A673 (cell line): ENCODE data around the gene BCAS4. TPM values are rescaled to one million over a fixed set of nuclear protein-coding genes. Genes with fewer than 3 reads are reported as not detected.

Experiments used
- BruUV-seq: library from RNA; stranded (reverse); fragments of 400-500 nt; replicated peaks from 2 replicates; lab custom pipeline; 2021; lab: Mats Ljungman, UMichigan
- CTCF ChIA-PET: fragments of 300-600 bp; sonication (Branson Sonifier 250); formaldehyde crosslinking; loops from one replicate; lab custom pipeline; 2022; ENCODE audit warnings: antibody characterized with exemption; lab: Charles Lee
- POLR2A ChIA-PET: fragments of 300-600 bp; sonication (Branson Sonifier 250); formaldehyde crosslinking; loops from one replicate; lab custom pipeline; 2022; ENCODE audit warnings: antibody characterized with exemption; ENCODE audit not compliant: low non-redundant PET; lab: Charles Lee
- DNase-seq: peaks from one replicate; pipeline ENCODE4 v3.0.0-alpha.2; 2015; ENCODE audit warnings: low spot score
- H3K27ac ChIP-seq: fragments of 200-600 bp; sonication (generic); 2 replicates; pipeline ENCODE4 v1.5.1; 2016; ENCODE audit warnings: mixed run types, low read depth, mild to moderate bottlenecking, mixed read lengths, antibody characterized with exemption, low read length; ENCODE audit not compliant: poor library complexity, severe bottlenecking
- H3K27me3 ChIP-seq: fragments of 200-600 bp; sonication (generic); replicated peaks from 2 replicates; pipeline ENCODE4 v1.6.1; 2017; ENCODE audit warnings: mixed run types, low read depth, mild to moderate bottlenecking, mixed read lengths, antibody characterized with exemption, low read length; ENCODE audit not compliant: insufficient read depth, poor library complexity
- H3K36me3 ChIP-seq: fragments of 200-600 bp; sonication (generic); 2 replicates; pipeline ENCODE4 v1.6.1; 2016; ENCODE audit warnings: mixed run types, mild to moderate bottlenecking, mixed read lengths, antibody characterized with exemption, low read length; ENCODE audit not compliant: insufficient read depth, poor library complexity, severe bottlenecking
- H3K4me1 ChIP-seq: fragments of 200-600 bp; sonication (generic); 2 replicates; pipeline ENCODE4 v1.6.1; 2017; ENCODE audit warnings: mixed run types, mild to moderate bottlenecking, mixed read lengths, antibody characterized with exemption, low read length; ENCODE audit not compliant: insufficient read depth, poor library complexity, severe bottlenecking
- H3K4me3 ChIP-seq: fragments of 200-600 bp; sonication (generic); 2 replicates; pipeline ENCODE4 v1.5.1; 2016; ENCODE audit warnings: low read depth, mixed run types, mild to moderate bottlenecking, mixed read lengths, low read length; ENCODE audit not compliant: poor library complexity, severe bottlenecking
- H3K9me3 ChIP-seq: fragments of 200-600 bp; sonication (generic); 2 replicates; pipeline ENCODE4 v1.6.1; 2016; ENCODE audit warnings: mixed run types, low read depth, mild to moderate bottlenecking, mixed read lengths, antibody characterized with exemption, low read length; ENCODE audit not compliant: poor library complexity, severe bottlenecking
- EZH2 ChIP-seq: fragments of 200-600 bp; sonication (generic); IDR thresholded peaks from 2 replicates; pipeline ENCODE4 v1.6.1; 2017; ENCODE audit warnings: borderline replicate concordance, low read depth, mild to moderate bottlenecking, mixed read lengths, antibody characterized with exemption, low read length; ENCODE audit not compliant: poor library complexity, severe bottlenecking
- intact Hi-C: fragments of 100-400 bp; cut with micrococcal nuclease; formaldehyde crosslinking; loops from one replicate; pipeline ENCODE4 v1.10.0; 2022; ENCODE audit not compliant: unreplicated experiment
- total RNA-seq: library from RNA; stranded (reverse); gene quantifications from 2 replicates; pipeline ENCODE4 v1.2.3, GENCODE V29; 2021
- TF ChIP-seq, protein P1 (sequence below): fragments of 300-800, 200-600 bp; sonication (generic); conservative IDR thresholded peaks from 2 replicates; pipeline ENCODE4 v1.5.1; 2017; ENCODE audit warnings: low read depth, mild to moderate bottlenecking, antibody characterized with exemption, low read length, moderate library complexity, mixed read lengths

The BCAS4 gene
- total RNA-seq, 1 experiment from 2014 or later, result 28.4 TPM

DNA sequence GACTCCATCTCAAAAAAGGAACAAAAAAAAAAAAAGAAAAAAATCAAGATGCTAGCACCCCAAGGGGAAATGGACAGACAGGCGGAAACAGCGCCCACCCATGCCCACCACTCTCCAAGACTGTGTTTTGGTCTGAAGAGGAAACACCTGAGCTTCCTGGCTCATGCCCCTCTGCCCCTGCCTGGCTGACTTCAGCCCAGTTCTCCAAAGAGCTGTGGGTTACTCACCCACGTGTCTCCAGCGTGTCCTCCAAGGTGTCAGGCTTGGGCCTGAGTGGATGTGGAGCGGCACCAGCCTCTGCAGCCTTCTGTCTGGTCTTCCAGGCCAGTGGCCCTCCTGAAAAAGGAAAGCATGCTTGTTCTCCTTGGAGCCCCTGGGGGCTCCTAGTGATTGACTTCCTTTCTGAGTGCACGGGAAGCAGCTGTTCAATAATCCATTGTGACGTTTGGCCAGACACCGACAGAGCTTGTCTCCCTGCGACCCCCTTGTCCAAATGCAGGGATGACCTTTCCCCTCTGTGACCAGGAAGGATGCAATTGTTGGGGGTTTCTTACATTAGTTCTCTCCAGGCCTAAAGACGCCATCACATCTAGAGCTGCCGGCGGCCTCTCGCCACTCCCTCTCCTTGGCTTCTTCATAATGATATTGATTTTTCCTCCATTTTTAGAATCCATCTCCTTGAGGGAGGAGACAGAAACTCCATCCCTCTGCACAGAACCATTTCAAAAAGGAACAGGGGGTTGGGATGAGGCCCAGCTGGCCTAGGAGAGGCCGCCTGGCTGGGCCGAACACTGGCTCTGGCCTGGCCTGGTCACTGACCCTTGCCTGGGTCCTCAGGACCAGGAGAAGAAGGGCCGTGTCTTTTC lies 77.9 kb downstream of the BCAS4 start:
- intact Hi-C loops, result no loop called here
- Histone ChIP-seq H3K36me3 (no peaks in the 10 kb centered on the region), H3K4me3 (no peak overlapping the region), H3K27me3 (no peaks in the 10 kb centered on the region), H3K4me1 (no peaks in the 10 kb centered on the region), H3K27ac (no peak overlapping the region), H3K9me3 (no peaks in the 10 kb centered on the region)
- DNase-seq, result no peak
- BruUV-seq, result no TSS peak
- POLR2A ChIA-PET, result no interaction called here
- no peak for TF ChIP-seq EZH2
- TF ChIP-seq, protein P1, sequence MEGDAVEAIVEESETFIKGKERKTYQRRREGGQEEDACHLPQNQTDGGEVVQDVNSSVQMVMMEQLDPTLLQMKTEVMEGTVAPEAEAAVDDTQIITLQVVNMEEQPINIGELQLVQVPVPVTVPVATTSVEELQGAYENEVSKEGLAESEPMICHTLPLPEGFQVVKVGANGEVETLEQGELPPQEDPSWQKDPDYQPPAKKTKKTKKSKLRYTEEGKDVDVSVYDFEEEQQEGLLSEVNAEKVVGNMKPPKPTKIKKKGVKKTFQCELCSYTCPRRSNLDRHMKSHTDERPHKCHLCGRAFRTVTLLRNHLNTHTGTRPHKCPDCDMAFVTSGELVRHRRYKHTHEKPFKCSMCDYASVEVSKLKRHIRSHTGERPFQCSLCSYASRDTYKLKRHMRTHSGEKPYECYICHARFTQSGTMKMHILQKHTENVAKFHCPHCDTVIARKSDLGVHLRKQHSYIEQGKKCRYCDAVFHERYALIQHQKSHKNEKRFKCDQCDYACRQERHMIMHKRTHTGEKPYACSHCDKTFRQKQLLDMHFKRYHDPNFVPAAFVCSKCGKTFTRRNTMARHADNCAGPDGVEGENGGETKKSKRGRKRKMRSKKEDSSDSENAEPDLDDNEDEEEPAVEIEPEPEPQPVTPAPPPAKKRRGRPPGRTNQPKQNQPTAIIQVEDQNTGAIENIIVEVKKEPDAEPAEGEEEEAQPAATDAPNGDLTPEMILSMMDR, result no peak
- CTCF ChIA-PET, result interaction anchor here (0.6 kb wide), 1 partner anchor 56 kb away, joined by 3 read pairs; no protein-coding TSS in a partner anchor

DNA sequence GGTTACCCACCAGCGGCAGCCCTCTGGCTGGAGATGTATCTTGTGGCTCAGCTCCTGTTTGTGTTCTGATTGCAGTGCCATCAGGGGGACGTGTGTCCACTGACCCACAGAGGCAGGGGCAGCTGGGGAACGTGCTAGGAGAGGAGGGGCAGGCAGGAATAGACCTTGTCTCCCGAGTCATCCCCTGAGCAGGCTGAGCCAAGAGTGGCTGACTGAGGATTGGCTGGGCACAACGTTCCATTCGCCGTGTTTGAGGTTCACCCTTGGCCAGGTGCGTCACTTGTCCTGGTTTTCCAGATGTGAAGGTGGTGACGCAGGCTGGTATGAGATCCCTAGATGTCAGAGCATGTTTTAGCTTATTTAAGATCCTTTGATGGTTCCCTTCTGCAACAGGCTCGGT lies 78.7 kb downstream of the BCAS4 start:
- no peaks in the 10 kb centered on the region for H3K9me3 ChIP-seq
- DNase-seq, result no peak

DNA sequence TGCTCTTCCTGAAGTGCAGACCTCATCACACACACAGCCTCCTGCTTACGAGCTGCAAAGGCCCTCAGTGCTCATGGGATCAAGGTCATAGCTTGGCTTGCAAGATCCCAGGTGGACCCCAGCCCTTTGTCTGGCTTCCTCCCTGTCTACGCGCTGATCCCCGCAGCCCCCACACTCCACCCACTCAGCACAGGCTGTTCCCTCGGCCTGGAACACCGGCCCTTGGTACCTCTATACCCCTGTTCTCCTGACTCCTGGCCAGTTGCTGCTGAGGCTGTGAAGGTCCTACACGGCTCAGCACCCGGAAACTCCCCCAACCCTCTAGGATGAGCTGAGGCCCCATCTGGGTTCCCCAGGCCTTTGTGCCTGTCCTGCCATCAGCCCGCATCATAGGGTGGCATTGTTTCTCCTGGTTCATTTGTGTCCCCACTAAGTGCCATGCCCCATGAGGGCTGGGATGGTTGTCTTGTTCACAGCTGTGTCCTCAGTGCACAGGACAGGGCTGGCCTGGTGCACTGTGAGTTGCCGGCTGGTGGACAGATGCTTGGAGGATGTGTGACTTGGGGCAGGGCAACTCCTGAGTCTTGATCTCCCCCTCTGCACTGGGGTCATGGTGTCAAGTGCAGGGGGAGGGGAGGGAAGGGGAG lies 79.4 kb downstream of the BCAS4 start:
- Histone ChIP-seq H3K27ac (no peak overlapping the region), H3K4me3 (no peak overlapping the region), H3K27me3 (no peaks in the 10 kb centered on the region), H3K9me3 (no peaks in the 10 kb centered on the region), H3K36me3 (no peaks in the 10 kb centered on the region), H3K4me1 (no peaks in the 10 kb centered on the region)
- TF ChIP-seq, protein P1, result no peak
- TF ChIP-seq EZH2, result no peak
- intact Hi-C loops, result no loop called here
- no TSS peak for BruUV-seq
- CTCF ChIA-PET, result no interaction called here
- no peak for DNase-seq
- POLR2A ChIA-PET, result no interaction called here

More for the DNA sequence above, 78.7 kb downstream of the BCAS4 start:
- ChIA-PET CTCF (no interaction called here), POLR2A (no interaction called here)
- no peaks in the 10 kb centered on the region for H3K36me3 ChIP-seq
- intact Hi-C loops, result no loop called here
- no peak overlapping the region for H3K4me3 ChIP-seq
- BruUV-seq, result no TSS peak
- H3K27me3 ChIP-seq, result no peaks in the 10 kb centered on the region
- no peaks in the 10 kb centered on the region for H3K4me1 ChIP-seq
- TF ChIP-seq EZH2, result no peak
- TF ChIP-seq, protein P1, result no peak
- no peak overlapping the region for H3K27ac ChIP-seq
